ENCODE results near the gene NOS1AP.
"Not testable (repeated sequence)": the region's sequence is repeated elsewhere in the genome, so short reads cannot be mapped to it uniquely, and the experiment has no call there.

Gene NOS1AP

GRCh38 chr1:162040657-162041056 lies 28.8 kb upstream of the NOS1AP start:
- H3K27me3 ChIP-seq, result peaks cover 8% of the 10 kb centered on the region

GRCh38 chr1:162042361-162042760 lies 27.1 kb upstream of the NOS1AP start:
- no peaks in the 10 kb centered on the region for H3K9me3 ChIP-seq
- no peak overlapping the region for H3K27ac ChIP-seq
- no peaks in the 10 kb centered on the region for H3K36me3 ChIP-seq
- peaks cover 13% of the 10 kb centered on the region for H3K27me3 ChIP-seq
- no peak overlapping the region for H3K4me3 ChIP-seq (ENCODE audit: low read depth in 1 of 2, low read length in 1 of 2)
- no peak for TF ChIP-seq CTCF (IDR thresholded peaks at IDR 0.05)
- no peaks in the 10 kb centered on the region for H3K4me1 ChIP-seq (ENCODE audit: control insufficient read depth in 1 of 2, insufficient read depth in 1 of 2, low read depth in 1 of 2, low read length in 1 of 2)

More at GRCh38 chr1:162040657-162041056, 28.8 kb upstream of the NOS1AP start:
- no peak for TF ChIP-seq CTCF (IDR thresholded peaks at IDR 0.05)
- no peaks in the 10 kb centered on the region for H3K4me1 ChIP-seq (ENCODE audit: control insufficient read depth in 1 of 2, insufficient read depth in 1 of 2, low read depth in 1 of 2, low read length in 1 of 2)
- H3K9me3 ChIP-seq, result no peaks in the 10 kb centered on the region
- H3K4me3 ChIP-seq (ENCODE audit: low read depth in 1 of 2, low read length in 1 of 2), result no peak overlapping the region
- no peaks in the 10 kb centered on the region for H3K36me3 ChIP-seq
- H3K27ac ChIP-seq, result no peak overlapping the region

- peaks cover 33% of the 10 kb centered on the region for H3K27me3 ChIP-seq
- no peaks in the 10 kb centered on the region for H3K9me3 ChIP-seq
- no peak overlapping the region for H3K4me3 ChIP-seq (ENCODE audit: low read depth in 1 of 2, low read length in 1 of 2)
- H3K36me3 ChIP-seq, result no peaks in the 10 kb centered on the region
- TF ChIP-seq CTCF (IDR thresholded peaks at IDR 0.05), result no peak
- H3K27ac ChIP-seq, result no peak overlapping the region
- no peaks in the 10 kb centered on the region for H3K4me1 ChIP-seq (ENCODE audit: control insufficient read depth in 1 of 2, insufficient read depth in 1 of 2, low read depth in 1 of 2, low read length in 1 of 2)
Measured at GRCh38 chr1:162046921-162047320, 22.6 kb upstream of the NOS1AP start.

GRCh38 chr1:162053949-162054348 lies 15.5 kb upstream of the NOS1AP start:
- H3K27ac ChIP-seq; H3K4me1 ChIP-seq (ENCODE audit: control insufficient read depth in 1 of 2, insufficient read depth in 1 of 2, low read depth in 1 of 2, low read length in 1 of 2); H3K36me3 ChIP-seq; H3K4me3 ChIP-seq (ENCODE audit: low read depth in 1 of 2, low read length in 1 of 2); H3K27me3 ChIP-seq; H3K9me3 ChIP-seq: not testable (repeated sequence)

GRCh38 chr1:162055062-162055461 lies 14.4 kb upstream of the NOS1AP start:
- Histone ChIP-seq H3K36me3 (no peaks in the 10 kb centered on the region), H3K27ac (no peak overlapping the region)

GRCh38 chr1:162056043-162056442 lies 13.4 kb upstream of the NOS1AP start:
- Histone ChIP-seq H3K27me3 (no peaks in the 10 kb centered on the region), H3K4me1 (ENCODE audit: control insufficient read depth in 1 of 2, insufficient read depth in 1 of 2, low read depth in 1 of 2, low read length in 1 of 2) (peaks cover 4 to 5% of the 10 kb centered on the region in 2 experiments), H3K4me3 (ENCODE audit: low read depth in 1 of 2, low read length in 1 of 2) (no peak overlapping the region), H3K27ac (no peak overlapping the region), H3K36me3 (no peaks in the 10 kb centered on the region), H3K9me3 (no peaks in the 10 kb centered on the region)
- TF ChIP-seq CTCF (IDR thresholded peaks at IDR 0.05), result peak; percentile 68

More at GRCh38 chr1:162055062-162055461, 14.4 kb upstream of the NOS1AP start:
- Histone ChIP-seq H3K4me3 (ENCODE audit: low read depth in 1 of 2, low read length in 1 of 2) (no peak overlapping the region), H3K4me1 (ENCODE audit: control insufficient read depth in 1 of 2, insufficient read depth in 1 of 2, low read depth in 1 of 2, low read length in 1 of 2) (no peaks in the 10 kb centered on the region), H3K9me3 (no peaks in the 10 kb centered on the region), H3K27me3 (no peaks in the 10 kb centered on the region)
- TF ChIP-seq CTCF (IDR thresholded peaks at IDR 0.05), result no peak
